Measurements from ENCODE around the gene MALSU1. TPM values are rescaled to one million over a fixed set of nuclear protein-coding genes. Genes with fewer than 3 reads are reported as not detected.

Gene MALSU1
- total and polyA plus RNA-seq, 2 of the 13 experiments (the other 11 are each of a cell fraction or from before 2014, with no cell fraction given) = 72.0 to 141 TPM

GRCh38 chr7:23293500-23294073 lies 5.6 kb upstream of the MALSU1 start (continued):
- TF ChIP-seq NBN (conservative IDR thresholded peaks at IDR 0.05) (no peak), ZNF558 (CRISPR knock-in tag; IDR thresholded peaks at IDR 0.05; ENCODE audit: borderline replicate concordance) (no peak), ZFP36 (IDR thresholded peaks at IDR 0.05; ENCODE audit: borderline replicate concordance, low read depth, low read length, partially characterized antibody) (no peak), NFRKB (IDR thresholded peaks at IDR 0.05) (no peak), ZSCAN31 (CRISPR knock-in tag; IDR thresholded peaks at IDR 0.05; ENCODE audit: low read depth) (peak; percentile 71; the same call in 1 of the 2 replicates), DPF2 (CRISPR knock-in tag; IDR thresholded peaks at IDR 0.05; ENCODE audit: borderline replicate concordance, low read depth) (peak; percentile 76), ZNF619 (CRISPR knock-in tag; IDR thresholded peaks at IDR 0.05) (no peak), ZMAT5 (CRISPR knock-in tag; IDR thresholded peaks at IDR 0.05; ENCODE audit: borderline replicate concordance, low read depth) (no peak), ZNF83 (CRISPR knock-in tag; IDR thresholded peaks at IDR 0.05; ENCODE audit: borderline replicate concordance) (no peak), HBP1 (CRISPR knock-in tag; IDR thresholded peaks at IDR 0.05; ENCODE audit: low read depth) (peak; percentile 32; the same call in 1 of the 2 replicates), HMGXB3 (CRISPR knock-in tag; IDR thresholded peaks at IDR 0.05; ENCODE audit: borderline replicate concordance) (peak; percentile 63), HCFC1 (IDR thresholded peaks at IDR 0.05; ENCODE audit: low read depth, low read length) (no peak), NR2F2 (IDR thresholded peaks at IDR 0.05; ENCODE audit: borderline replicate concordance, low read depth) (peak; percentile 63; the same call in 1 of the 2 replicates), HDAC1 (CRISPR knock-in tag; IDR thresholded peaks at IDR 0.05) (peak; percentile 77), POGZ (CRISPR knock-in tag; IDR thresholded peaks at IDR 0.05) (peak; percentile 76), ZNF234 (CRISPR knock-in tag; conservative IDR thresholded peaks at IDR 0.05) (no peak), NFATC3 (CRISPR knock-in tag; IDR thresholded peaks at IDR 0.05) (no peak), CENPX (CRISPR knock-in tag; IDR thresholded peaks at IDR 0.05) (no peak), HMGA1 (CRISPR knock-in tag; conservative IDR thresholded peaks at IDR 0.05) (no peak), EP300 (IDR thresholded peaks at IDR 0.05; ENCODE audit: low read depth in 2 of 2, low read length in 2 of 2) (peak; percentile 72 to 91; a peak in 3 of 4 replicates), EP300 (CRISPR knock-in tag; IDR thresholded peaks at IDR 0.05; ENCODE audit: borderline replicate concordance) (peak; percentile 85; the same call in 1 of the 2 replicates), MAFG (CRISPR knock-in tag; IDR thresholded peaks at IDR 0.05) (no peak), NR3C1 (CRISPR knock-in tag; IDR thresholded peaks at IDR 0.05) (no peak), PPARG (CRISPR knock-in tag; conservative IDR thresholded peaks at IDR 0.05) (peak; percentile 33; the same call in 1 of the 2 replicates), ADNP (CRISPR knock-in tag; IDR thresholded peaks at IDR 0.05) (peak; percentile 90), FOSL2 (CRISPR knock-in tag; IDR thresholded peaks at IDR 0.05) (peak; percentile 81)
